GM12864 (cell line): ENCODE measurements around the gene CRACDL.

Experiments used
- DNase-seq: peaks from one replicate; pipeline ENCODE4 v3.0.0-alpha.2; 2011; ENCODE audit warnings: low read depth
- H3K4me3 ChIP-seq: 2 replicates; pipeline ENCODE4 v1.5.1; 2011; ENCODE audit warnings: mild to moderate bottlenecking, low read depth, low read length, control low read depth
- TF ChIP-seq, protein P1 (sequence below): IDR thresholded peaks from 2 replicates; pipeline ENCODE4 v1.5.1; 2011; ENCODE audit warnings: low read depth, mild to moderate bottlenecking, moderate library complexity, low read length, control low read depth, inconsistent platforms; ENCODE audit errors: missing control alignments

The CRACDL gene

DNA sequence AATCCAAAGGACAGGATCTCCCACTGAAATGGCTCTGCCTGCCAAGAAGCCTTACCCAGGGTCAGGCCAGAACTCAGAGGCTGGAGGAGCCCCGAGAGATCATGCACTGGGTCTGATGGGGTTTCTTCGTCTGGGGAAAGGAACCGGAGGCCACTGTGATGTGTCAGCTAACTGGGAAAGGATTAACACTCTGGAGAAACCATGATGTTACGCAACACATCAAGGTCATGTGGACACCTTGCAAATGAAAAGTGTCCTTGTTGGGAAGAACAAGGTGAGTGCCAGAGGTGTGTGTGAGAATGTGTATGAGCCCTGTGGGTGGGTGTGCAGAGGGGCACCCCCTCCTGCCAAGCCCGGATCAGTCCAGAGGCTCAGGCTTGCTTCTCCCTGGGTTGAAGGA is 86.9 kb downstream of the CRACDL start:
- TF ChIP-seq, protein P1, sequence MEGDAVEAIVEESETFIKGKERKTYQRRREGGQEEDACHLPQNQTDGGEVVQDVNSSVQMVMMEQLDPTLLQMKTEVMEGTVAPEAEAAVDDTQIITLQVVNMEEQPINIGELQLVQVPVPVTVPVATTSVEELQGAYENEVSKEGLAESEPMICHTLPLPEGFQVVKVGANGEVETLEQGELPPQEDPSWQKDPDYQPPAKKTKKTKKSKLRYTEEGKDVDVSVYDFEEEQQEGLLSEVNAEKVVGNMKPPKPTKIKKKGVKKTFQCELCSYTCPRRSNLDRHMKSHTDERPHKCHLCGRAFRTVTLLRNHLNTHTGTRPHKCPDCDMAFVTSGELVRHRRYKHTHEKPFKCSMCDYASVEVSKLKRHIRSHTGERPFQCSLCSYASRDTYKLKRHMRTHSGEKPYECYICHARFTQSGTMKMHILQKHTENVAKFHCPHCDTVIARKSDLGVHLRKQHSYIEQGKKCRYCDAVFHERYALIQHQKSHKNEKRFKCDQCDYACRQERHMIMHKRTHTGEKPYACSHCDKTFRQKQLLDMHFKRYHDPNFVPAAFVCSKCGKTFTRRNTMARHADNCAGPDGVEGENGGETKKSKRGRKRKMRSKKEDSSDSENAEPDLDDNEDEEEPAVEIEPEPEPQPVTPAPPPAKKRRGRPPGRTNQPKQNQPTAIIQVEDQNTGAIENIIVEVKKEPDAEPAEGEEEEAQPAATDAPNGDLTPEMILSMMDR, result no peak
- no peak overlapping the region for H3K4me3 ChIP-seq
- no peak for DNase-seq

DNA sequence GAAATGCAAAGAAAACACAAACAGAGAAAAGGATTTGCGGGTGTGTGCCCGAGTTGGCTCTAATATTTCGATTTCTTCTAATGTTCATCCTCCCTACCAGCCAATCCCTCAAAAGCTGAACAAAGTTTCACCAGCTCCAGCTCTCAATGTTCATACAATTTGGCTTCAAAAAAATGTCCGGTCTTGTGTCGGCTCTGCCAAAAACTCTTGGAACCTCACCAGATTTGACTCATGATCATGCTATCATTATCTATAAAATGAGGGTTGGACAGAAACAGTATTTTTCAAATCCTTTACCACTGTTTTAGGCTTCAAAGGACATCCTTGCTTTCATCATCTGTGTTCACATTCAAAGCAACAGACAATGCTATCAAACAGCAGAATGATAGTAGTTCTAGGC is 88.2 kb downstream of the CRACDL start:
- TF ChIP-seq, protein P1, result no peak
- H3K4me3 ChIP-seq, result no peak overlapping the region
- no peak for DNase-seq

DNA sequence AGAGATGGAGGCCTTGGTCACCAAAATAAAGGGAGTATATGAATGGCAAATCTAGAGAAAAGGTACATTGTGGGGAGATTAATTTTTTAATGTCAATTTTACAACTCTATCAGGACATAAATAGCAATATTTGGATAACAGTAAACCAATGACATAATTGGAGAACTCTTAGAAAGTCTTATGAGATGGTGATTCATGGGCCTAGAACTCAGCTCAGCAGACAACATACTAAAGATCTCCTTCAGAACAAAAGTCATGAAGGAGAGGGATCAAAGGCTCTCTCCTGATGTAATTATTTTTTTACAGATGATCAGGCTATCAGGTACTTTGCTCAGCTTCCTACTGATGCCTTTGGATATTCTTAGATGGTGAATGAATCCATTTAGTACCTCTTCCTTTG is 90.0 kb downstream of the CRACDL start:
- DNase-seq, result no peak
- TF ChIP-seq, protein P1, result no peak
- H3K4me3 ChIP-seq, result no peak overlapping the region

DNA sequence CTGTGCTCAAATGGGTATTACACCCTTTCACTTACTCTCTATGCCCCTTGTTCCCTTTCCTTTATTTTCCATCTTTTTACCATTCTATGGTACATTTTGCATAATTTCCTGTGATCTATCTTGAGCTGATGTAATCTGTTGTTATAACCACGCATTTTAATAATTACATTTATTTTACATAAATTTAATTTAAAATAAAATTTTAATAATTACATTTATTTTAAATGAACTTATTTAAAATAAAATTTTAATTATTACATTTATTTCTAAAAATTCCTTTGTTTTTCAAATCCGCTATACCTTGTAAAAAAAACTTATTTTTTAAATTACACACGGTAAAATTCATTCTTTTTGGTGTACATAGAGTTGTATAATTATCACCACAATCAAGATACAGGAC is 93.9 kb downstream of the CRACDL start:
- DNase-seq, result no peak
- H3K4me3 ChIP-seq, result no peak overlapping the region
- TF ChIP-seq, protein P1, result no peak

DNA sequence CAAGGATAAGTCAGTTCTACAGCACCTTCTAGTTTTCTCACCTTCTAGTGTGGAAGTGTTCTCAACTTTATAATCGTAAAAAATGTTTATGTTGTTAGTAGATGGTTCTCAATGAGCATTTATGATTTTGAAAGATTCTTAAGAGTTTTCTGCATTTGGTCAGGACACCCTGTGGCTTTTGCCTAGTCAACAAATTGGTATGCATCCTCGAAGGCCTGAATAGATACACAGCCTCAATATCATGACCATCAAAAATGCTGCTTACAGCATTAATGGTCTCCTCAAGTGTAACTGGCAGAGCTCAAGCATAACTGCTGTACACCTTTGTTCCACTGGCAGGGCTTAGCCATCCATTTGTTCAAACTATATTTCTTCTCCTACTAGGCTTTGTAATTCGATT is 96.7 kb downstream of the CRACDL start:
- TF ChIP-seq, protein P1, result no peak
- no peak for DNase-seq
- H3K4me3 ChIP-seq, result no peak overlapping the region

DNA sequence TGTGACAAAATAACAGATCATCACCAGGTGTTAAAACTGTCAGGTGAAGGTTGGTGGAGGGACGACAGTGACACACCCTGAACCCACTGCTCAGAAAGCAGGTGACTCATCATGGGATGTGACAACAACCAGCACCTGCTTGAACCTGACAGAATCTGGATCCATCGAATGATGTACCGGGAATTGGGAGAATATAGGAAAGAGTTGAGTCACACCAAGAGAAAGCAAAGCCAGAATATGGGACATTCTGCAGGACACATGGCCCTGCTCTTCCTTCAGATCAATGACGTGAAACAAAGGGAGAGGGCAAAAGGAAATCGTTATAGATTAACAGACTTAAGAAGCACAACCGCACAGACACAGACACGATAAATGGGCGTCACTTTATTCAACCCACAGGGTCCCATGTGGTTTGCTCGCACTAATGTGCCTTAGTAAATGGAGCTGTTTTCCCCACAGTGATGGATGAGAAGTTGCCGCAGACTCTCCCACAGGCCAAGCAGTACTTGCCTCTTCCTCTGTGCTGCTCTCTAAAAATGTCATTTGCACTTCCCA is 100.1 kb downstream of the CRACDL start:
- H3K4me3 ChIP-seq, result no peak overlapping the region
- TF ChIP-seq, protein P1, result no peak
- no peak for DNase-seq

DNA sequence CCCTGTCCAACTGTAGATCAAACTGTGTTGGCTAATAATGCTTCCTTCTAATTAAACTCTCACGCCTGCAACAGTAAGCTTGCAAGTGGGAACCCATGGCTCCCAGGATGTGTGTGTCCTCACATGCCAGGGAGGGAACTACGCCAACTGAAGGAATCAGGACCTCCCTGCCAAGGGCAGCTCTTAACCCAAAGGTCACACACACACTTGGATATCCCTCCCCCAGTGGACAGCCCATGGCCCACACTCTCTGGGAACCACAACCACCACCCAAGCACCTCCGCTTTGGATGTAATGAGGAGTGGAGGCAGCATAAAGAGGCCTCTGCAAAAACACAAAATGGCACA is 102.1 kb downstream of the CRACDL start:
- H3K4me3 ChIP-seq, result no peak overlapping the region
- no peak for DNase-seq
- TF ChIP-seq, protein P1, result no peak
